Esophagus muscularis mucosa (tissue), 4 donors: Measurements from ENCODE around the gene DOK3. TPM values are rescaled to one million over a fixed set of nuclear protein-coding genes. Genes with fewer than 3 reads are reported as not detected.

Experiments used
- DNase-seq: peaks from one replicate; pipeline ENCODE4 v3.0.0-alpha.2; 2017; ENCODE audit errors: extremely low spot score
- H3K27ac ChIP-seq, 4 donors: fragments of 200-600 bp; sonication (generic); replicated peaks in 1 of 4; 1 replicate in 3 of 4; 2 replicates in 1 of 4; pipeline ENCODE4 v1.5.1; 2016 to 2019; ENCODE audit warnings: mild to moderate bottlenecking in 1 of 4
- H3K27me3 ChIP-seq, 4 donors: fragments of 200-600 bp; sonication (generic); one replicate each; pipeline versions ENCODE4 v1.5.1 to v1.6.0; 2016 to 2019
- H3K36me3 ChIP-seq, 4 donors: fragments of 200-600 bp; sonication (generic); one replicate each; pipeline ENCODE4 v1.5.1; 2016 to 2019
- H3K4me1 ChIP-seq, 4 donors: fragments of 200-600 bp; sonication (generic); one replicate each; pipeline ENCODE4 v1.5.1; 2016 to 2019
- H3K4me3 ChIP-seq, 4 donors: fragments of 200-600 bp; sonication (generic); 1 replicate in 2 of 4; 2 replicates in 2 of 4; pipeline ENCODE4 v1.5.1; 2016 to 2019; ENCODE audit warnings: mild to moderate bottlenecking in 4 of 4, moderate library complexity in 1 of 4
- H3K9me3 ChIP-seq, 4 donors: fragments of 200-600 bp; sonication (generic); 1 replicate in 3 of 4; 2 replicates in 1 of 4; pipeline ENCODE4 v1.5.1; 2016 to 2019
- CTCF ChIP-seq, 3 experiments: fragments of 200-600 bp in 2 of 3; fragments of 450-650 bp in 1 of 3; sonication (generic) in 2 of 3; IDR thresholded peaks; one replicate each; pipeline ENCODE4 v1.5.1; 2017 to 2019; ENCODE audit warnings: antibody characterized with exemption in 3 of 3, mild to moderate bottlenecking in 2 of 3, moderate library complexity in 1 of 3
- EP300 ChIP-seq: sonication (generic); formaldehyde crosslinking; IDR thresholded peaks from one replicate; pipeline ENCODE4 v1.6.1; 2017; ENCODE audit warnings: antibody characterized with exemption
- POLR2A ChIP-seq: fragments of 450-650 bp; IDR thresholded peaks from one replicate; pipeline ENCODE4 v1.6.1; 2017; ENCODE audit warnings: antibody characterized with exemption, moderate library complexity, mild to moderate bottlenecking, low read depth
- POLR2AphosphoS5 ChIP-seq, 2 donors: sonication (generic); formaldehyde crosslinking; IDR thresholded peaks; one replicate each; pipeline ENCODE4 v1.6.1; 2017; ENCODE audit warnings: antibody characterized with exemption in 2 of 2
- WGBS: methylation state at CpG from one replicate; pipeline ENCODE4 v1.1.5; 2018; 5-methylcytosine and 5-hydroxymethylcytosine counted together
- intact Hi-C: fragments of 100-400 bp; cut with DNase I; formaldehyde crosslinking; loops from one replicate; pipeline ENCODE4 v1.15.1; 2023
- total RNA-seq, 4 donors: library from RNA; depleted of rRNA; stranded (reverse); fragments of >200 nt; gene quantifications; one replicate each; pipeline versions ENCODE4 v1.1.0 to v1.2.1, GENCODE V29; 2016

DOK3 gene
- total RNA-seq, 4 donors from 2014 or later: 6.7 to 15.2 (median 7.5) TPM

- no peak for DNase-seq
- Histone ChIP-seq H3K36me3 (peaks cover 0 to 44% (median 37%) of the 10 kb centered on the region in 4 donors), H3K27me3 (peaks cover 0 to 5% (median 0%) of the 10 kb centered on the region in 4 donors), H3K4me1 (peaks cover 36 to 58% (median 48%) of the 10 kb centered on the region in 4 donors), H3K4me3 (no peak overlapping the region), H3K27ac (peak overlapping the region in 3 of 4 donors; percentile 69 to 83 (median 76)), H3K9me3 (no peaks in the 10 kb centered on the region)
- 74% methylated on average over 18 of the region's 20 CpGs for WGBS
- intact Hi-C loops: loop anchor here (10.0 kb wide), 1 partner anchor 143 kb away; the partner anchor contains the start of gene MXD3
- TF ChIP-seq POLR2A (no peak), CTCF (IDR thresholded peaks at IDR 0.05) (no peak), EP300 (no peak), POLR2AphosphoS5 (IDR thresholded peaks at IDR 0.05) (no peak)
Observed at GRCh38 chr5:177457852-177458681, 51.6 kb downstream of the DOK3 start.

- Histone ChIP-seq H3K4me3 (no peak overlapping the region), H3K36me3 (peaks cover 0 to 40% (median 35%) of the 10 kb centered on the region in 4 donors), H3K27ac (peak overlapping the region; percentile 69 to 83 (median 73)), H3K4me1 (peaks cover 33 to 58% (median 47%) of the 10 kb centered on the region in 4 donors), H3K27me3 (peaks cover 0 to 11% (median 0%) of the 10 kb centered on the region in 4 donors), H3K9me3 (no peaks in the 10 kb centered on the region)
- intact Hi-C loops: loop anchor here (10.0 kb wide), 1 partner anchor 142 kb away; the partner anchor contains the start of gene MXD3
- WGBS: 51% methylated on average over 22 of the region's 24 CpGs
- TF ChIP-seq POLR2A: no peak
- TF ChIP-seq CTCF (IDR thresholded peaks at IDR 0.05): peak; percentile 31 to 68 (median 34)
- TF ChIP-seq POLR2AphosphoS5 (IDR thresholded peaks at IDR 0.05): peak; percentile 21 to 44
- TF ChIP-seq EP300: no peak
- no peak for DNase-seq
Observed at GRCh38 chr5:177456976-177457851, 52.4 kb downstream of the DOK3 start.

- H3K9me3 ChIP-seq: no peaks in the 10 kb centered on the region
- 25% methylated on average over 12 of the region's 12 CpGs for WGBS
- H3K4me3 ChIP-seq: peak overlapping the region in 3 of 4 donors; percentile 62 to 73 (median 66)
- peaks cover 0 to 18% (median 0%) of the 10 kb centered on the region in 4 donors for H3K27me3 ChIP-seq
- DNase-seq: no peak
- intact Hi-C loops: loop anchor here (10.0 kb wide), 1 partner anchor 142 kb away; the partner anchor contains the start of gene MXD3
- peaks cover 28 to 51% (median 44%) of the 10 kb centered on the region in 4 donors for H3K4me1 ChIP-seq
- TF ChIP-seq EP300 (no peak), POLR2AphosphoS5 (IDR thresholded peaks at IDR 0.05) (no peak), CTCF (IDR thresholded peaks at IDR 0.05) (peak in 1 of 3 experiments; percentile 8), POLR2A (no peak)
- peaks cover 0 to 40% (median 32%) of the 10 kb centered on the region in 4 donors for H3K36me3 ChIP-seq
- peak overlapping the region; percentile 69 to 83 (median 73) for H3K27ac ChIP-seq
Observed at GRCh38 chr5:177456591-177456964, 53.0 kb downstream of the DOK3 start.
